ENCODE measurements around the gene MFAP5.

DNA sequence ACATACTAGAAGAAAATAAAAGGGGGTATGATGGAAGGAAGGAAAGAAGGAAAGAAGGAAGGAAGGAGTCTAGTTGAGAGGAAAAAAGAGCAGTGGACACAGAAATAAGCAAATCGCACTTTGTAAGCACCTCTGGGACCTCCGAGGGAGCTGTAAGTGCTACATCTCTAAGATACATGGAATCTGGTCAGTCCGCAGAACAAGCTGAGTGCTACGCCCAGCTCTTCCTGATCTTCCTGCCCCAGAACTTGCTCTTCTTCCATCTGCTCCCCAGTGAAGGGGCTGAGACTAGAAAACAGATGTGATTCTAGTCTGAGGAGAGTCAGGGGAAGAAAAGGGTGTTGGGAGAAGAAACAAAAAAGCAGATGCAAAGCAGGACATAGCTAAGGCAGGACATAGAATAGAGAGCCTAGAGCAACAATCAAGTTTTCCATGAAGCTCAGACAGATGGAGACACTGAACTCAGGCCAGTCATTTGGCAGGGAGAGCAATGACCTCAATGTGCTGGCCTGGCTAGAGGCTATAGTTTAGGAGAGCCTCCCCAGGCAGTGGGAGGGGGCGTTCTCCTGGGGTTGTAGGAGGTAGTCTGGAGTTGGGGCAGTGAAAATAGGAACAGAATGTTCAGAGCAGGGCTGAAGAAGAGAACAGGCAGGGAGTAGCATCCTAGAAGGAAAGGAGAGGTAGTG lies 1.7 kb upstream of the MFAP5 start:
- no peak for TF ChIP-seq POLR2A (IDR thresholded peaks at IDR 0.05)
- TF ChIP-seq, protein P1, sequence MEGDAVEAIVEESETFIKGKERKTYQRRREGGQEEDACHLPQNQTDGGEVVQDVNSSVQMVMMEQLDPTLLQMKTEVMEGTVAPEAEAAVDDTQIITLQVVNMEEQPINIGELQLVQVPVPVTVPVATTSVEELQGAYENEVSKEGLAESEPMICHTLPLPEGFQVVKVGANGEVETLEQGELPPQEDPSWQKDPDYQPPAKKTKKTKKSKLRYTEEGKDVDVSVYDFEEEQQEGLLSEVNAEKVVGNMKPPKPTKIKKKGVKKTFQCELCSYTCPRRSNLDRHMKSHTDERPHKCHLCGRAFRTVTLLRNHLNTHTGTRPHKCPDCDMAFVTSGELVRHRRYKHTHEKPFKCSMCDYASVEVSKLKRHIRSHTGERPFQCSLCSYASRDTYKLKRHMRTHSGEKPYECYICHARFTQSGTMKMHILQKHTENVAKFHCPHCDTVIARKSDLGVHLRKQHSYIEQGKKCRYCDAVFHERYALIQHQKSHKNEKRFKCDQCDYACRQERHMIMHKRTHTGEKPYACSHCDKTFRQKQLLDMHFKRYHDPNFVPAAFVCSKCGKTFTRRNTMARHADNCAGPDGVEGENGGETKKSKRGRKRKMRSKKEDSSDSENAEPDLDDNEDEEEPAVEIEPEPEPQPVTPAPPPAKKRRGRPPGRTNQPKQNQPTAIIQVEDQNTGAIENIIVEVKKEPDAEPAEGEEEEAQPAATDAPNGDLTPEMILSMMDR (IDR thresholded peaks at IDR 0.05), result no peak

Measured in lower leg skin (tissue), 3 donors.